ENCODE data around the gene PPP1R37.

DNA sequence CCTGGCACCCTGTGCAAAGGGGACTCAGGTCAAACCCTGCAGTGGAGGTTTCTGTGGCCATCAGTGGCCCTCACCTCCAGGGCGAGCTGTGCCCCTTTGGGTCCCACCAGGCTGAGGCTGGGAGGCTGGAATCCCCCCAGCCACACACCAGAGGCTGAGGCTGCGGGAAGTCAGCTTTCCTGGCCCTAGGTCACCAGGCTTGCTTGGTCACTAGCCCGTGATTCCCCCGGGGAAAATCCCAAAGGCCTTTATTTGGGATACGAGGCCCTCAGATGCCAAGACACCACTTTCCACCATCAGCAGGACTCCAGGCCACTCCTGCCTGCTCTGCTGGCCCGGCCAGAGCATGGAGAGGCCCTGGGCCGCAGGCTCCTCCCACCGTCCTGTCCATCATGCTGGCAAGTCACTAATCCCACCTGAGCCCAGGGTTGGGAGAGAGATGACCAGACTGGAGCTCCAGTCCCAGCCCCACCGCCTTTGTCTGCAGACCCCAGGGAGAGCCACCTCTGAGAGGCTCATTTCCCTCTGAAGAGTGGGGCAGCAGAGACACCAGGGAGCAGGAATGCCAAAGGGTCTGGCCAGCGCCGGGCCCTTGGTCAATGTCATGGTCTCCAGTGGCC lies 63.1 kb downstream of the PPP1R37 start:
- TF ChIP-seq, protein P1, sequence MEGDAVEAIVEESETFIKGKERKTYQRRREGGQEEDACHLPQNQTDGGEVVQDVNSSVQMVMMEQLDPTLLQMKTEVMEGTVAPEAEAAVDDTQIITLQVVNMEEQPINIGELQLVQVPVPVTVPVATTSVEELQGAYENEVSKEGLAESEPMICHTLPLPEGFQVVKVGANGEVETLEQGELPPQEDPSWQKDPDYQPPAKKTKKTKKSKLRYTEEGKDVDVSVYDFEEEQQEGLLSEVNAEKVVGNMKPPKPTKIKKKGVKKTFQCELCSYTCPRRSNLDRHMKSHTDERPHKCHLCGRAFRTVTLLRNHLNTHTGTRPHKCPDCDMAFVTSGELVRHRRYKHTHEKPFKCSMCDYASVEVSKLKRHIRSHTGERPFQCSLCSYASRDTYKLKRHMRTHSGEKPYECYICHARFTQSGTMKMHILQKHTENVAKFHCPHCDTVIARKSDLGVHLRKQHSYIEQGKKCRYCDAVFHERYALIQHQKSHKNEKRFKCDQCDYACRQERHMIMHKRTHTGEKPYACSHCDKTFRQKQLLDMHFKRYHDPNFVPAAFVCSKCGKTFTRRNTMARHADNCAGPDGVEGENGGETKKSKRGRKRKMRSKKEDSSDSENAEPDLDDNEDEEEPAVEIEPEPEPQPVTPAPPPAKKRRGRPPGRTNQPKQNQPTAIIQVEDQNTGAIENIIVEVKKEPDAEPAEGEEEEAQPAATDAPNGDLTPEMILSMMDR (IDR thresholded peaks at IDR 0.05; ENCODE audit: poor library complexity, severe bottlenecking): no peak
- TF ChIP-seq POLR2AphosphoS5 (IDR thresholded peaks at IDR 0.05) (peak; percentile 4), EP300 (conservative IDR thresholded peaks at IDR 0.05; ENCODE audit: poor library complexity, severe bottlenecking) (no peak), TAF1 (IDR thresholded peaks at IDR 0.05; ENCODE audit: low read depth) (no peak), REST (IDR thresholded peaks at IDR 0.05; ENCODE audit: borderline replicate concordance) (no peak), EZH2 (IDR thresholded peaks at IDR 0.05; ENCODE audit: borderline replicate concordance, insufficient read depth, low read length, poor library complexity, severe bottlenecking) (no peak), MXI1 (conservative IDR thresholded peaks at IDR 0.05; ENCODE audit: poor library complexity, severe bottlenecking) (no peak)
